Breast epithelium (tissue), 4 donors: ENCODE results near the gene TPBG. TPM values are rescaled to one million over a fixed set of nuclear protein-coding genes. Genes with fewer than 3 reads are reported as not detected.

Experiments
- DNase-seq, 2 donors: peaks; one replicate each; pipeline ENCODE4 v3.0.0-alpha.2; 2019; ENCODE audit warnings: low spot score in 2 of 2
- H3K27ac ChIP-seq, 2 donors: fragments of 200-600 bp; sonication (generic) in 1 of 2; one replicate each; pipeline ENCODE4 v1.5.1; 2016 to 2019; ENCODE audit warnings: mild to moderate bottlenecking in 1 of 2
- H3K27me3 ChIP-seq, 2 donors: fragments of 200-600 bp; sonication (generic) in 1 of 2; one replicate each; pipeline versions ENCODE4 v1.5.1 to v1.6.0; 2017 to 2019; ENCODE audit warnings: control low read depth in 1 of 2, mild to moderate bottlenecking in 1 of 2
- H3K36me3 ChIP-seq: fragments of 200-600 bp; one replicate; pipeline ENCODE4 v1.5.1; 2019
- H3K4me1 ChIP-seq, 2 donors: fragments of 200-600 bp; sonication (generic); one replicate each; pipeline ENCODE4 v1.5.1; 2016 to 2019; ENCODE audit warnings: control low read depth in 1 of 2
- H3K4me3 ChIP-seq, 3 donors: fragments of 200-600 bp; sonication (generic); 1 replicate in 2 of 3; 2 replicates in 1 of 3; pipeline ENCODE4 v1.5.1; 2016 to 2019; ENCODE audit warnings: mild to moderate bottlenecking in 3 of 3, moderate library complexity in 2 of 3
- H3K9me3 ChIP-seq, 2 donors: fragments of 200-600 bp; sonication (generic) in 1 of 2; one replicate each; pipeline ENCODE4 v1.5.1; 2016 to 2019; ENCODE audit warnings: control low read depth in 1 of 2
- CTCF ChIP-seq, 3 donors: fragments of 450-650 bp; IDR thresholded peaks; one replicate each; pipeline ENCODE4 v1.5.1; 2016 to 2017; ENCODE audit warnings: antibody characterized with exemption in 3 of 3, mild to moderate bottlenecking in 3 of 3, moderate library complexity in 3 of 3
- POLR2A ChIP-seq: fragments of 450-650 bp; IDR thresholded peaks from one replicate; pipeline ENCODE4 v1.6.1; 2016; ENCODE audit warnings: antibody characterized with exemption, mild to moderate bottlenecking, moderate library complexity
- POLR2AphosphoS5 ChIP-seq, 3 donors: sonication (generic); formaldehyde crosslinking; IDR thresholded peaks; one replicate each; pipeline ENCODE4 v1.6.1; 2017; ENCODE audit warnings: antibody characterized with exemption in 3 of 3
- intact Hi-C: fragments of 100-400 bp; cut with DNase I; formaldehyde crosslinking; loops from one replicate; pipeline ENCODE4 v1.15.1; 2023; ENCODE audit warnings: low total_unique reads
- total RNA-seq, 3 donors: library from RNA; depleted of rRNA; stranded (reverse); fragments of >200 nt; gene quantifications; one replicate each; pipeline ENCODE4 v1.1.0, GENCODE V29; 2016

TPBG gene
- total RNA-seq, 3 donors from 2014 or later, result 20.8 to 73.2 (median 49.2) TPM

DNA sequence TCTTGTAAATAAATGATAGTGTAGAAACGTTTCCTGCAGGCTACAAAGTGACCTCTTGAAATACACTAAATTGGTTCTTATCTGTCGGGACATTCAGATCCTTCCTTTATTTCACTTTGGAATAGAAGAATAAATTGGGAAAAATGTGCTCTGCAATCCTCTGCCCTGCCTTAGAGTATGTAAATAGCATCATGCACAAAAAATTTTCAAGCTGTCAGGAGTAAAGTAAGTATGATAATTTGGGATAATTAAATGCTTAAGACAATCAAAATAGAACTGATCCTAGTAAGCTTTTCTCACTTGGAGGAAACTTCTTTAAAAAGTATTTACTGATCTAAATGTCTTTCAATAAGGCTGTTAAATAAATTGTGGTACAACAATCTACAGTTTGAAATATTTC lies 3.1 kb upstream of the TPBG start:
- no peaks in the 10 kb centered on the region for H3K36me3 ChIP-seq
- no peak for DNase-seq
- no peak overlapping the region for H3K4me3 ChIP-seq
- no peaks in the 10 kb centered on the region for H3K4me1 ChIP-seq
- no peak overlapping the region for H3K27ac ChIP-seq
- TF ChIP-seq CTCF (IDR thresholded peaks at IDR 0.05) (no peak), POLR2A (no peak), POLR2AphosphoS5 (IDR thresholded peaks at IDR 0.05) (no peak)
- H3K9me3 ChIP-seq, result no peaks in the 10 kb centered on the region
- no peaks in the 10 kb centered on the region for H3K27me3 ChIP-seq
- intact Hi-C loops, result no loop called here

GRCh38 chr6:82361631-82362030 lies 2.0 kb upstream of the TPBG start:
- no peak for TF ChIP-seq POLR2A
- TF ChIP-seq POLR2AphosphoS5 (IDR thresholded peaks at IDR 0.05), result no peak
- TF ChIP-seq CTCF (IDR thresholded peaks at IDR 0.05), result no peak
- no peak overlapping the region for H3K4me3 ChIP-seq
- no peaks in the 10 kb centered on the region for H3K36me3 ChIP-seq
- DNase-seq, result no peak
- no peak overlapping the region for H3K27ac ChIP-seq
- no peaks in the 10 kb centered on the region for H3K4me1 ChIP-seq
- intact Hi-C loops, result no loop called here
- no peaks in the 10 kb centered on the region for H3K9me3 ChIP-seq
- no peaks in the 10 kb centered on the region for H3K27me3 ChIP-seq

DNA sequence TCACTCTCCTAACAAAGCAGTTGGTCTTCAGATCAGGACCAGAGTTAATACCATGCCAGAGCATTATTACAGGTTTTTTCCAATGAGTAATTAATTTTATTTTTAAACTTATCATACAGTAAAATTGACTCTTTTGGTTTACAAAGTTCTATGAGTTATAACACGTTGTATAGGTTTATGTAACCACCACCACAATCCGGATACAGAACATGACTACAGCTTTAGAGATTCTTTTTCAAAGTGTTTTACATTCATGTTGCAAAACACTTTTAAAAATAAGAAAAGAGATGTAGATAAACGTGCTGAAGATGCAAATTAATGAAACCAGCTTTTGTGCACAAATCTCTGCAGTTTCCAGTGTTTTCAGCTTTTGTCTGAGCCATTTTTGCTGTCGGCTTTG lies 1.5 kb upstream of the TPBG start:
- TF ChIP-seq POLR2A (no peak), CTCF (IDR thresholded peaks at IDR 0.05) (no peak), POLR2AphosphoS5 (IDR thresholded peaks at IDR 0.05) (no peak)
- Histone ChIP-seq H3K36me3 (no peaks in the 10 kb centered on the region), H3K4me1 (no peaks in the 10 kb centered on the region), H3K9me3 (no peaks in the 10 kb centered on the region), H3K27ac (no peak overlapping the region), H3K27me3 (no peaks in the 10 kb centered on the region), H3K4me3 (no peak overlapping the region)
- DNase-seq, result no peak
- intact Hi-C loops, result no loop called here

GRCh38 chr6:82362878-82363427 lies 664 bp upstream of the TPBG start:
- Histone ChIP-seq H3K36me3 (no peaks in the 10 kb centered on the region), H3K4me1 (no peaks in the 10 kb centered on the region), H3K4me3 (peak overlapping the region; percentile 82 to 86 (median 85)), H3K9me3 (no peaks in the 10 kb centered on the region), H3K27me3 (no peaks in the 10 kb centered on the region), H3K27ac (peak overlapping the region; percentile 88 to 94)
- DNase-seq, result no peak
- no peak for TF ChIP-seq CTCF (IDR thresholded peaks at IDR 0.05)
- no peak for TF ChIP-seq POLR2A
- TF ChIP-seq POLR2AphosphoS5 (IDR thresholded peaks at IDR 0.05), result no peak
- intact Hi-C loops, result no loop called here

GRCh38 chr6:82364087-82365015 lies 734 bp downstream of the TPBG start:
- TF ChIP-seq POLR2AphosphoS5 (IDR thresholded peaks at IDR 0.05) (peak in 2 of 3 donors; percentile 24 to 33), POLR2A (no peak)
- intact Hi-C loops, result no loop called here
- Histone ChIP-seq H3K4me3 (peak overlapping the region; percentile 82 to 86 (median 85)), H3K9me3 (no peaks in the 10 kb centered on the region), H3K27ac (peak overlapping the region; percentile 88 to 94), H3K4me1 (no peaks in the 10 kb centered on the region), H3K36me3 (no peaks in the 10 kb centered on the region), H3K27me3 (no peaks in the 10 kb centered on the region)
- DNase-seq, result peak; percentile 35 to 67
